Measurements from ENCODE around the gene CD58. TPM values are rescaled to one million over a fixed set of nuclear protein-coding genes. Genes with fewer than 3 reads are reported as not detected.

The CD58 gene
- total and polyA plus RNA-seq, 9 of the 15 experiments (the other 6 are each of a cell fraction or from before 2014, with no cell fraction given): 18.1 to 113 (median 37.4) TPM

DNA sequence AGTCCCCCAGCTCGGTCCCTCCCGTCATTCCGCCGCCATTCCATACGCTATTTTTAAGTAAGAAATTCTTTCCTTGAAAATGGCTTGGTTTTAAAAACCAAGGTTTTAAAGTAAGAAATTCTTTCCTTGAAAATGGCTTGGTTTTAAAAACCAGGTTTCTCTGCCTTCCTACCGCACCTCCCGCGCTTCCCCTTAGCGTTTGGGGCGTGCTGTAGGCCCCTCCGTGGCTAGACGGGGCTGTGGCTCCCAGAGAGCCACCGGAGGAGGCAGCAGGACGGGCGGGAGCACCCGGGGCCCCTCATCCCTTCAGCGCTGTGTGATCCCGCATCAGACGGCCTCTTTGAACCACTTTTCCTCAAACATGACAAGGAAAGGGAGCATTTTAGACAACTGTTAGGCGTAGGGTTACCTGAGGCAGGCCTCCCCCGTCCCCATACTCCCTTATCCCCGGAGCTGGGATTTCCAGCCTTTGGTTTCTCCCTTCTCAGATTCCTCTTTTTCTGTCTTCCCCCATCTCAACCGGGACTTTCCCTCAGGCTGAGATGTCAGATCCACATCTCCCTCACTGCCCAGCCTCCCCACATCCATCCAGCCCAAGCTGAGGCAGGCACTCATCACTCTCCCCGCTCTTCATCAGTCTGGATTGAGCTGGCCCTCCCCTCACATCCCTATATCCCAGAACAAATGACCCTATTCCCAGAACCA lies 541 bp upstream of the CD58 start (continued):
- TF ChIP-seq YY1 (IDR thresholded peaks at IDR 0.05; ENCODE audit: borderline replicate concordance in 1 of 3, control insufficient read depth in 1 of 3, extremely low read depth in 1 of 3, insufficient read depth in 3 of 3, insufficient read length in 1 of 3, insufficient replicate concordance in 2 of 3, low read depth in 1 of 3, low read length in 2 of 3) (peak in 1 of 3 experiments; percentile 49), CREM (IDR thresholded peaks at IDR 0.05; ENCODE audit: low read depth) (no peak), NFRKB (IDR thresholded peaks at IDR 0.05; ENCODE audit: low read depth) (peak; percentile 75), TBP (optimal IDR thresholded peaks at IDR 0.05; ENCODE audit: low read depth, low read length) (no peak), ZFP30 (CRISPR knock-in tag; IDR thresholded peaks at IDR 0.05; ENCODE audit: borderline replicate concordance) (no peak), ZSCAN29 (IDR thresholded peaks at IDR 0.05) (0 out of 2 replicates have a peak, but pooled peaks have one; percentile 28), OTX1 (CRISPR knock-in tag; IDR thresholded peaks at IDR 0.05) (no peak), ESRRA (IDR thresholded peaks at IDR 0.05; ENCODE audit: borderline replicate concordance, low read depth) (no peak), ZNF143 (CRISPR knock-in tag; IDR thresholded peaks at IDR 0.05) (no peak)
- TF ChIP-seq, protein P1, sequence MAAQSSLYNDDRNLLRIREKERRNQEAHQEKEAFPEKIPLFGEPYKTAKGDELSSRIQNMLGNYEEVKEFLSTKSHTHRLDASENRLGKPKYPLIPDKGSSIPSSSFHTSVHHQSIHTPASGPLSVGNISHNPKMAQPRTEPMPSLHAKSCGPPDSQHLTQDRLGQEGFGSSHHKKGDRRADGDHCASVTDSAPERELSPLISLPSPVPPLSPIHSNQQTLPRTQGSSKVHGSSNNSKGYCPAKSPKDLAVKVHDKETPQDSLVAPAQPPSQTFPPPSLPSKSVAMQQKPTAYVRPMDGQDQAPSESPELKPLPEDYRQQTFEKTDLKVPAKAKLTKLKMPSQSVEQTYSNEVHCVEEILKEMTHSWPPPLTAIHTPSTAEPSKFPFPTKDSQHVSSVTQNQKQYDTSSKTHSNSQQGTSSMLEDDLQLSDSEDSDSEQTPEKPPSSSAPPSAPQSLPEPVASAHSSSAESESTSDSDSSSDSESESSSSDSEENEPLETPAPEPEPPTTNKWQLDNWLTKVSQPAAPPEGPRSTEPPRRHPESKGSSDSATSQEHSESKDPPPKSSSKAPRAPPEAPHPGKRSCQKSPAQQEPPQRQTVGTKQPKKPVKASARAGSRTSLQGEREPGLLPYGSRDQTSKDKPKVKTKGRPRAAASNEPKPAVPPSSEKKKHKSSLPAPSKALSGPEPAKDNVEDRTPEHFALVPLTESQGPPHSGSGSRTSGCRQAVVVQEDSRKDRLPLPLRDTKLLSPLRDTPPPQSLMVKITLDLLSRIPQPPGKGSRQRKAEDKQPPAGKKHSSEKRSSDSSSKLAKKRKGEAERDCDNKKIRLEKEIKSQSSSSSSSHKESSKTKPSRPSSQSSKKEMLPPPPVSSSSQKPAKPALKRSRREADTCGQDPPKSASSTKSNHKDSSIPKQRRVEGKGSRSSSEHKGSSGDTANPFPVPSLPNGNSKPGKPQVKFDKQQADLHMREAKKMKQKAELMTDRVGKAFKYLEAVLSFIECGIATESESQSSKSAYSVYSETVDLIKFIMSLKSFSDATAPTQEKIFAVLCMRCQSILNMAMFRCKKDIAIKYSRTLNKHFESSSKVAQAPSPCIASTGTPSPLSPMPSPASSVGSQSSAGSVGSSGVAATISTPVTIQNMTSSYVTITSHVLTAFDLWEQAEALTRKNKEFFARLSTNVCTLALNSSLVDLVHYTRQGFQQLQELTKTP (IDR thresholded peaks at IDR 0.05; ENCODE audit: low read depth in 1 of 2, partially characterized antibody in 2 of 2): peak in 1 of 2 experiments; percentile 50
- TF ChIP-seq, protein P2, sequence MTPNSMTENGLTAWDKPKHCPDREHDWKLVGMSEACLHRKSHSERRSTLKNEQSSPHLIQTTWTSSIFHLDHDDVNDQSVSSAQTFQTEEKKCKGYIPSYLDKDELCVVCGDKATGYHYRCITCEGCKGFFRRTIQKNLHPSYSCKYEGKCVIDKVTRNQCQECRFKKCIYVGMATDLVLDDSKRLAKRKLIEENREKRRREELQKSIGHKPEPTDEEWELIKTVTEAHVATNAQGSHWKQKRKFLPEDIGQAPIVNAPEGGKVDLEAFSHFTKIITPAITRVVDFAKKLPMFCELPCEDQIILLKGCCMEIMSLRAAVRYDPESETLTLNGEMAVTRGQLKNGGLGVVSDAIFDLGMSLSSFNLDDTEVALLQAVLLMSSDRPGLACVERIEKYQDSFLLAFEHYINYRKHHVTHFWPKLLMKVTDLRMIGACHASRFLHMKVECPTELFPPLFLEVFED (CRISPR knock-in tag; conservative IDR thresholded peaks at IDR 0.05): no peak
- TF ChIP-seq, protein P3, sequence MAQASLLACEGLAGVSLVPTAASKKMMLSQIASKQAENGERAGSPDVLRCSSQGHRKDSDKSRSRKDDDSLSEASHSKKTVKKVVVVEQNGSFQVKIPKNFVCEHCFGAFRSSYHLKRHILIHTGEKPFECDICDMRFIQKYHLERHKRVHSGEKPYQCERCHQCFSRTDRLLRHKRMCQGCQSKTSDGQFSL (CRISPR knock-in tag; IDR thresholded peaks at IDR 0.05): no peak
- TF ChIP-seq, protein P3 (tag; IDR thresholded peaks at IDR 0.05): 0 out of 4 replicates have a peak, but pooled peaks of 1 of the 2 experiments have one; percentile 2
- TF ChIP-seq, protein P4, sequence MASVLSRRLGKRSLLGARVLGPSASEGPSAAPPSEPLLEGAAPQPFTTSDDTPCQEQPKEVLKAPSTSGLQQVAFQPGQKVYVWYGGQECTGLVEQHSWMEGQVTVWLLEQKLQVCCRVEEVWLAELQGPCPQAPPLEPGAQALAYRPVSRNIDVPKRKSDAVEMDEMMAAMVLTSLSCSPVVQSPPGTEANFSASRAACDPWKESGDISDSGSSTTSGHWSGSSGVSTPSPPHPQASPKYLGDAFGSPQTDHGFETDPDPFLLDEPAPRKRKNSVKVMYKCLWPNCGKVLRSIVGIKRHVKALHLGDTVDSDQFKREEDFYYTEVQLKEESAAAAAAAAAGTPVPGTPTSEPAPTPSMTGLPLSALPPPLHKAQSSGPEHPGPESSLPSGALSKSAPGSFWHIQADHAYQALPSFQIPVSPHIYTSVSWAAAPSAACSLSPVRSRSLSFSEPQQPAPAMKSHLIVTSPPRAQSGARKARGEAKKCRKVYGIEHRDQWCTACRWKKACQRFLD (CRISPR knock-in tag; IDR thresholded peaks at IDR 0.05): no peak
- TF ChIP-seq, protein P5, sequence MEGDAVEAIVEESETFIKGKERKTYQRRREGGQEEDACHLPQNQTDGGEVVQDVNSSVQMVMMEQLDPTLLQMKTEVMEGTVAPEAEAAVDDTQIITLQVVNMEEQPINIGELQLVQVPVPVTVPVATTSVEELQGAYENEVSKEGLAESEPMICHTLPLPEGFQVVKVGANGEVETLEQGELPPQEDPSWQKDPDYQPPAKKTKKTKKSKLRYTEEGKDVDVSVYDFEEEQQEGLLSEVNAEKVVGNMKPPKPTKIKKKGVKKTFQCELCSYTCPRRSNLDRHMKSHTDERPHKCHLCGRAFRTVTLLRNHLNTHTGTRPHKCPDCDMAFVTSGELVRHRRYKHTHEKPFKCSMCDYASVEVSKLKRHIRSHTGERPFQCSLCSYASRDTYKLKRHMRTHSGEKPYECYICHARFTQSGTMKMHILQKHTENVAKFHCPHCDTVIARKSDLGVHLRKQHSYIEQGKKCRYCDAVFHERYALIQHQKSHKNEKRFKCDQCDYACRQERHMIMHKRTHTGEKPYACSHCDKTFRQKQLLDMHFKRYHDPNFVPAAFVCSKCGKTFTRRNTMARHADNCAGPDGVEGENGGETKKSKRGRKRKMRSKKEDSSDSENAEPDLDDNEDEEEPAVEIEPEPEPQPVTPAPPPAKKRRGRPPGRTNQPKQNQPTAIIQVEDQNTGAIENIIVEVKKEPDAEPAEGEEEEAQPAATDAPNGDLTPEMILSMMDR (IDR thresholded peaks at IDR 0.05 in 2 of 3, conservative IDR thresholded peaks at IDR 0.05 in 1 of 3; ENCODE audit: insufficient read depth in 2 of 3, low read depth in 1 of 3, low read length in 3 of 3): no peak
